GM10266 (cell line): Measurements from ENCODE around the gene NSG1.

Experiments
- DNase-seq: peaks from one replicate; pipeline ENCODE4 v3.0.0; 2012; ENCODE audit errors: extremely low spot score
- CTCF ChIP-seq: IDR thresholded peaks from 2 replicates; pipeline ENCODE4 v1.5.1; 2012; ENCODE audit warnings: mild to moderate bottlenecking, low read depth; ENCODE audit not compliant: control insufficient read depth, insufficient read depth; ENCODE audit errors: missing control alignments

The NSG1 gene

GRCh38 chr4:4428966-4429875 is 42.3 kb downstream of the NSG1 start:
- no peak for TF ChIP-seq CTCF
- no peak for DNase-seq

DNA sequence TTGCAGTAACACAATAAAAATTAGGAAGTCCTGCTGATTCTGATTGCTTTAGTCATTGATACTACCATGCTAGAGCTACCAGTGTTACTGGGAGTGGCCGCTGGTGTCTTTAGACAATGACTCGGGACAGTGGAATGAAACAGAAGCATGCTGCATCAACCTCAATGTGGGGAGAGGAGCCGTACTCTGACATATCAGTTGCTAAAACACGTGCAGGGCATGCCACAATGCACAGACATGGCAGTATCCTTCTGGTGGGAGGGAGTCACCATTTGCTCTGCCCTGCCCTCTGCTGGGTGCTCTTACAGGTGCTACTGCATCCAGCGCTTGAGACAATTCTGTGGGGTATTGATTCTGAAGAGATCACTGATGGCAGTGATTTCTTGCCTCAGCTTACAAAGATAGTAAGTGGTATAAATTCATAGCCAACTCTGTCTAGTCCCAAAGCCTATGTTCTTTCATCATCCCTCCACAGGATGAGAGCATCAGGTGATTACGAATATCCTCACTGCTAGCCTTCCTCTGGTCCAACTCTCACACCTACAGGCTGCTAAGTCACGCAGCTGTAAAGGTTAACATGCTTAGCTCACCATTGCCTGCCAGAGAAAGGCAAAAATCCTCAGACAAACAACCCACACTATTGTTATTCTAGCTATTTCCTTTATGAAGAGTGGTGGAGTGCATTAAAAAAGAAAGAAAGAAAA is 43.7 kb downstream of the NSG1 start:
- DNase-seq: peak; percentile 50
- TF ChIP-seq CTCF: peak; percentile 66

DNA sequence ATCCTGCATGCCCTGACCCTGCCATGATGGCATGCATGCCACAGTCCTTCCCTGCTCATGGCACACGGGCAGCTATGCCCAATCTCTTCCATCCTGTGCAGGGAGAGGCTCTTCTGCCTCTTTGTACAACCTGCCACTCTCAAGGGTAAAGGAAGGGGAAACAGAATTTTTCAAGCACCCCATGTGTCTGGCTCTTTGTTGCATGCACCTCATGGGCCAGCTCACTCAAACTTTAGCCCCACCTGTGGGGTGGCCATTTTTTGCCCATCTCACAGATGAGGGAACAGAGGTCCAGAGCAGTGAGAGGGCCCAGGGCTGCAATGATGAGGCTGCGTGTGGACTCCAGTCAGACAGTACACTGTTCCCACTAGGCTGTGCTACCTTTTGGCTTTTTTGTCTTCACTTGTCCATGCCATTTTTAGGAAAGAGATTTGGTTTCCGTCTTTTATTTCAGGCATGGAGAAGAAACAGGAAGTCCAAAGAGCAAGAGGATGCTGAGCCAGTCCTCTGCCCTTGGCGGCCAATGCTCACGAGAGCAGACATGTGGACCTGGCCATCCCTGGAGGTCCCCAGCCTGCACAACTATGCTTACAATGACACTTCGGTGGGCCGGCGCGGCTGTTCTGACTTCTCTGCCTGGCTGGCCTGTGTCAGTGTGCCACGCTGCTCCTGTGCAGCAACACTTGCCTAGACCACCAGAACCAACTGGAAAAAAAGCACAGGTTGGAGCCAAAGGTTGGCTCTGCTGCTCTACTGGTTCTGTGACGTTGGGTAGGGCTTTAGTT is 45.6 kb downstream of the NSG1 start:
- DNase-seq: no peak
- TF ChIP-seq CTCF: no peak

DNA sequence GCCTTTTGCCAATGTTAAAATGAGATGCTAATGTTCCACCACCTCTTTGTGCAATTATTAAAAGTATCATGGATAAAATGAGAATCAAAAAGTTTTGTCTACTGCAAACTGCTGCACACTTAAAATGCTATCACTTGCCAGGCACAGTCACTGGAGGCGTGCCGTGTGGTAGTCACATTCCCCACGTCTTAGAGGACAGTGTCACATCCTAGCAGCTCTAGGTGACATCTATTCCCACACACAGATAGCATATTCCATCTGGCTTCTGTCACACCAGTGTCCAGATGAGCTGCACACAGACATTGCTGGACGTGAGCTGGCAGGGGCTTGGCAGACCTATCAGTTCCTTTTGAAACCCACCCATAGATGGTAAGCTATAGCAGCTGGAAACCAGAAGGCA is 47.0 kb downstream of the NSG1 start:
- no peak for TF ChIP-seq CTCF
- DNase-seq: no peak

- no peak for TF ChIP-seq CTCF
- no peak for DNase-seq
Observed at GRCh38 chr4:4436244-4436823, 49.4 kb downstream of the NSG1 start.

- DNase-seq: no peak
- TF ChIP-seq CTCF: no peak
Observed at GRCh38 chr4:4437798-4438470, 51.0 kb downstream of the NSG1 start.
